ENCODE data around the gene ARF3. TPM values are rescaled to one million over a fixed set of nuclear protein-coding genes. Genes with fewer than 3 reads are reported as not detected.

The ARF3 gene
- total and polyA plus RNA-seq, 9 of the 15 experiments (the other 6 are each of a cell fraction or from before 2014, with no cell fraction given), result 5.9 to 170 (median 64.4) TPM

DNA sequence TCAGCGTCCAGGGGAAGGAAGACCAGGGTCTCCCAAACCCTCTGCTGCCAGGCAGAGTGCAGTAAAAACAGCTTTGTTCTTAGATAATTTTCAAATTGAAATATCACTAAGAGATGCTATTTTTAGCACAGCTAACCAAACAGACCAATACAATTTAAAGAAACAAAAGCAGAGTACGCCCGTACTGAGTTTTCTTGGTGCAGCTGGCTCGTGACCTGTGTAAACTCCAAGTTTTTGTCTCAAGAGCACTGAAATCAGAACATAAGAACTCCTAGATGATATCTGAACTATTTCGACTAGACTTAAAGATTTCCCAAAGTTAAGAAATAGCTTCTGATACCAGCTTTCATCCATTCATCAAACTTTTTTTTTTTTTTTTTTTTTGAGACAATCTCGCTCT is 10.3 kb downstream of the ARF3 start:
- Histone ChIP-seq H3K9me3 (replicated peaks; ENCODE audit: control insufficient read depth, insufficient read depth, low read depth, low read length) (no peaks in the 10 kb centered on the region), H3K4me3 (no peak overlapping the region), H3K27ac (ENCODE audit: extremely low read depth, low read depth, low read length) (no peak overlapping the region), H3K9ac (ENCODE audit: insufficient read depth in 1 of 2, low read depth in 2 of 2, low read length in 2 of 2) (no peak overlapping the region; a peak in 1 of 4 replicates), H2AFZ (ENCODE audit: low read depth, low read length) (no peak overlapping the region), H3K4me1 (replicated peaks in 1 of 2; ENCODE audit: control insufficient read depth in 2 of 2, insufficient read depth in 2 of 2, low read length in 2 of 2) (peaks cover 4 to 5% of the 10 kb centered on the region in 2 experiments; a peak in 3 of 5 replicates), H3K27me3 (ENCODE audit: control insufficient read depth in 2 of 2, insufficient read depth in 2 of 2, low read length in 2 of 2) (no peaks in the 10 kb centered on the region), H3K9me1 (ENCODE audit: control insufficient read depth, insufficient read depth, low read length) (no peaks in the 10 kb centered on the region), H3K36me3 (ENCODE audit: control insufficient read depth, insufficient read depth, low read length) (peaks cover 44% of the 10 kb centered on the region; the same call in 2 of the 3 replicates), H3K79me2 (ENCODE audit: control insufficient read depth, insufficient read depth, low read length) (peaks cover 62% of the 10 kb centered on the region), H4K20me1 (replicated peaks; ENCODE audit: control insufficient read depth, insufficient read depth, low read length) (peaks cover under 1% of the 10 kb centered on the region; the same call in 1 of the 2 replicates), H3K4me2 (ENCODE audit: insufficient read depth, low read length) (no peak overlapping the region)
- CTCF ChIA-PET (ENCODE audit: low intra/inter-chr PET ratio), result no interaction called here
- BruUV-seq (replicated peaks), result no TSS peak
- TF ChIP-seq POLR2AphosphoS2 (IDR thresholded peaks at IDR 0.05; ENCODE audit: low read length) (no peak), HMG20B (CRISPR knock-in tag; IDR thresholded peaks at IDR 0.05) (no peak), RBM15 (IDR thresholded peaks at IDR 0.05; ENCODE audit: insufficient read depth, low read length) (no peak), ZNF583 (CRISPR knock-in tag; IDR thresholded peaks at IDR 0.05) (no peak), TAF15 (IDR thresholded peaks at IDR 0.05; ENCODE audit: low read depth, low read length) (no peak), KLF1 (tag; IDR thresholded peaks at IDR 0.05) (no peak)
- TF ChIP-seq, protein P1, sequence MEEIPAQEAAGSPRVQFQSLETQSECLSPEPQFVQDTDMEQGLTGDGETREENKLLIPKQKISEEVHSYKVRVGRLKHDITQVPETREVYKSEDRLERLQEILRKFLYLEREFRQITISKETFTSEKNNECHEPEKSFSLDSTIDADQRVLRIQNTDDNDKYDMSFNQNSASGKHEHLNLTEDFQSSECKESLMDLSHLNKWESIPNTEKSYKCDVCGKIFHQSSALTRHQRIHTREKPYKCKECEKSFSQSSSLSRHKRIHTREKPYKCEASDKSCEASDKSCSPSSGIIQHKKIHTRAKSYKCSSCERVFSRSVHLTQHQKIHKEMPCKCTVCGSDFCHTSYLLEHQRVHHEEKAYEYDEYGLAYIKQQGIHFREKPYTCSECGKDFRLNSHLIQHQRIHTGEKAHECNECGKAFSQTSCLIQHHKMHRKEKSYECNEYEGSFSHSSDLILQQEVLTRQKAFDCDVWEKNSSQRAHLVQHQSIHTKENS (CRISPR knock-in tag; IDR thresholded peaks at IDR 0.05), result no peak
- TF ChIP-seq, protein P2, sequence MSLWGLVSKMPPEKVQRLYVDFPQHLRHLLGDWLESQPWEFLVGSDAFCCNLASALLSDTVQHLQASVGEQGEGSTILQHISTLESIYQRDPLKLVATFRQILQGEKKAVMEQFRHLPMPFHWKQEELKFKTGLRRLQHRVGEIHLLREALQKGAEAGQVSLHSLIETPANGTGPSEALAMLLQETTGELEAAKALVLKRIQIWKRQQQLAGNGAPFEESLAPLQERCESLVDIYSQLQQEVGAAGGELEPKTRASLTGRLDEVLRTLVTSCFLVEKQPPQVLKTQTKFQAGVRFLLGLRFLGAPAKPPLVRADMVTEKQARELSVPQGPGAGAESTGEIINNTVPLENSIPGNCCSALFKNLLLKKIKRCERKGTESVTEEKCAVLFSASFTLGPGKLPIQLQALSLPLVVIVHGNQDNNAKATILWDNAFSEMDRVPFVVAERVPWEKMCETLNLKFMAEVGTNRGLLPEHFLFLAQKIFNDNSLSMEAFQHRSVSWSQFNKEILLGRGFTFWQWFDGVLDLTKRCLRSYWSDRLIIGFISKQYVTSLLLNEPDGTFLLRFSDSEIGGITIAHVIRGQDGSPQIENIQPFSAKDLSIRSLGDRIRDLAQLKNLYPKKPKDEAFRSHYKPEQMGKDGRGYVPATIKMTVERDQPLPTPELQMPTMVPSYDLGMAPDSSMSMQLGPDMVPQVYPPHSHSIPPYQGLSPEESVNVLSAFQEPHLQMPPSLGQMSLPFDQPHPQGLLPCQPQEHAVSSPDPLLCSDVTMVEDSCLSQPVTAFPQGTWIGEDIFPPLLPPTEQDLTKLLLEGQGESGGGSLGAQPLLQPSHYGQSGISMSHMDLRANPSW (CRISPR knock-in tag; IDR thresholded peaks at IDR 0.05), result no peak
- TF ChIP-seq, protein P3, sequence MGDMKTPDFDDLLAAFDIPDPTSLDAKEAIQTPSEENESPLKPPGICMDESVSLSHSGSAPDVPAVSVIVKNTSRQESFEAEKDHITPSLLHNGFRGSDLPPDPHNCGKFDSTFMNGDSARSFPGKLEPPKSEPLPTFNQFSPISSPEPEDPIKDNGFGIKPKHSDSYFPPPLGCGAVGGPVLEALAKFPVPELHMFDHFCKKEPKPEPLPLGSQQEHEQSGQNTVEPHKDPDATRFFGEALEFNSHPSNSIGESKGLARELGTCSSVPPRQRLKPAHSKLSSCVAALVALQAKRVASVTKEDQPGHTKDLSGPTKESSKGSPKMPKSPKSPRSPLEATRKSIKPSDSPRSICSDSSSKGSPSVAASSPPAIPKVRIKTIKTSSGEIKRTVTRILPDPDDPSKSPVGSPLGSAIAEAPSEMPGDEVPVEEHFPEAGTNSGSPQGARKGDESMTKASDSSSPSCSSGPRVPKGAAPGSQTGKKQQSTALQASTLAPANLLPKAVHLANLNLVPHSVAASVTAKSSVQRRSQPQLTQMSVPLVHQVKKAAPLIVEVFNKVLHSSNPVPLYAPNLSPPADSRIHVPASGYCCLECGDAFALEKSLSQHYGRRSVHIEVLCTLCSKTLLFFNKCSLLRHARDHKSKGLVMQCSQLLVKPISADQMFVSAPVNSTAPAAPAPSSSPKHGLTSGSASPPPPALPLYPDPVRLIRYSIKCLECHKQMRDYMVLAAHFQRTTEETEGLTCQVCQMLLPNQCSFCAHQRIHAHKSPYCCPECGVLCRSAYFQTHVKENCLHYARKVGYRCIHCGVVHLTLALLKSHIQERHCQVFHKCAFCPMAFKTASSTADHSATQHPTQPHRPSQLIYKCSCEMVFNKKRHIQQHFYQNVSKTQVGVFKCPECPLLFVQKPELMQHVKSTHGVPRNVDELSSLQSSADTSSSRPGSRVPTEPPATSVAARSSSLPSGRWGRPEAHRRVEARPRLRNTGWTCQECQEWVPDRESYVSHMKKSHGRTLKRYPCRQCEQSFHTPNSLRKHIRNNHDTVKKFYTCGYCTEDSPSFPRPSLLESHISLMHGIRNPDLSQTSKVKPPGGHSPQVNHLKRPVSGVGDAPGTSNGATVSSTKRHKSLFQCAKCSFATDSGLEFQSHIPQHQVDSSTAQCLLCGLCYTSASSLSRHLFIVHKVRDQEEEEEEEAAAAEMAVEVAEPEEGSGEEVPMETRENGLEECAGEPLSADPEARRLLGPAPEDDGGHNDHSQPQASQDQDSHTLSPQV (IDR thresholded peaks at IDR 0.05), result no peak
- DNase-seq (ENCODE audit: extremely low read depth in 1 of 4, low spot score in 3 of 4) (no peak), ATAC-seq (no peak), FAIRE-seq (no peak)
- WGBS (ENCODE audit: insufficient coverage, low coverage, missing lambda C conversion rate), result 86% methylated on average over 4 of the region's 6 CpGs
- in situ Hi-C loops (cut with MboI) (no loop called here), intact Hi-C loops (cut with micrococcal nuclease) (no loop called here)
- POLR2A ChIA-PET, result interaction anchor here (0.6 kb wide), 1 partner anchor 462 kb away, joined by 5 read pairs; no protein-coding TSS in a partner anchor

Measured in K562 (cell line).